B cell (primary cell): ENCODE data around the gene WDR19. TPM values are rescaled to one million over a fixed set of nuclear protein-coding genes. Genes with fewer than 3 reads are reported as not detected.

Experiments
- ATAC-seq: fragments of 200-7000 bp; cut with Tn5 transposase; one replicate; pipeline ENCODE4 v1.10.0; 2021; ENCODE audit warnings: low read depth, mild to moderate bottlenecking, moderate number of reproducible peaks, moderate library complexity
- CTCF ChIA-PET: fragments of 350-600 bp; sonication (Branson Sonifier 250); formaldehyde crosslinking; loops from one replicate; lab custom pipeline; 2021; ENCODE audit warnings: antibody characterized with exemption, inconsistent platforms; lab: Charles Lee
- POLR2A ChIA-PET: fragments of 350-600 bp; sonication (Branson Sonifier 250); formaldehyde crosslinking; loops from one replicate; lab custom pipeline; 2021; ENCODE audit warnings: antibody characterized with exemption; lab: Charles Lee
- DNase-seq: peaks from one replicate; pipeline ENCODE4 v3.0.0; 2013
- H2AFZ ChIP-seq: 2 replicates; pipeline ENCODE4 v1.6.1; 2012; ENCODE audit warnings: mild to moderate bottlenecking, low read depth, low read length; ENCODE audit not compliant: insufficient read depth, poor library complexity, severe bottlenecking
- H3K27ac ChIP-seq, 2 donors: 1 replicate in 1 of 2; 2 replicates in 1 of 2; pipeline ENCODE4 v1.5.1; 2012 to 2013; ENCODE audit warnings: low read length in 2 of 2, mild to moderate bottlenecking in 2 of 2, moderate library complexity in 1 of 2
- H3K27me3 ChIP-seq, 4 experiments: fragments of 200-600 bp in 1 of 4; sonication (generic) in 1 of 4; replicated peaks in 1 of 4; 1 replicate in 2 of 4; 2 replicates in 2 of 4; pipeline versions ENCODE4 v1.6.1 to v1.7.0; 2013 to 2016; ENCODE audit warnings: low read length in 3 of 4, mild to moderate bottlenecking in 2 of 4, mixed read lengths in 1 of 4, moderate library complexity in 1 of 4; ENCODE audit not compliant: insufficient read depth in 4 of 4, control insufficient read depth in 3 of 4; ENCODE audit errors: control extremely low read depth in 1 of 4
- H3K36me3 ChIP-seq, 2 experiments: replicated peaks in 1 of 2; 1 replicate in 1 of 2; 2 replicates in 1 of 2; pipeline versions ENCODE4 v1.6.1 to v1.7.1; 2013; ENCODE audit warnings: low read length in 1 of 2; ENCODE audit not compliant: insufficient read depth in 2 of 2, control insufficient read depth in 1 of 2; ENCODE audit errors: control extremely low read depth in 1 of 2, extremely low read depth in 1 of 2
- H3K4me1 ChIP-seq, 2 donors: fragments of 200-600 bp in 1 of 2; sonication (generic) in 1 of 2; 1 replicate in 1 of 2; 2 replicates in 1 of 2; pipeline versions ENCODE4 v1.5.1 to v1.6.1; 2013 to 2017; ENCODE audit warnings: low read length in 2 of 2; ENCODE audit not compliant: control insufficient read depth in 2 of 2, insufficient read depth in 2 of 2
- H3K4me2 ChIP-seq: replicated peaks from 2 replicates; pipeline ENCODE3; 2012; ENCODE audit warnings: mild to moderate bottlenecking, low read depth, low read length; ENCODE audit not compliant: poor library complexity, severe bottlenecking
- H3K4me3 ChIP-seq, 5 experiments: fragments of 200-600 bp in 1 of 5; sonication (generic) in 1 of 5; 1 replicate in 3 of 5; 2 replicates in 2 of 5; pipeline versions ENCODE4 v1.5.1 to v1.7.0; 2011 to 2016; ENCODE audit warnings: low read length in 4 of 5, mild to moderate bottlenecking in 4 of 5, low read depth in 2 of 5, control low read depth in 1 of 5, moderate library complexity in 1 of 5; ENCODE audit not compliant: insufficient read depth in 1 of 5; ENCODE audit errors: control extremely low read depth in 1 of 5, extremely low read depth in 1 of 5
- H3K79me2 ChIP-seq: fragments of 200-600 bp; sonication (generic); one replicate; pipeline ENCODE4 v1.6.0; 2016; ENCODE audit warnings: low read length; ENCODE audit not compliant: control insufficient read depth, insufficient read depth
- H3K9ac ChIP-seq: fragments of 200-600 bp; sonication (generic); 2 replicates; pipeline ENCODE4 v1.6.1; 2017; ENCODE audit warnings: mild to moderate bottlenecking, low read length, moderate library complexity
- H3K9me3 ChIP-seq, 3 donors: one replicate each; pipeline versions ENCODE4 v1.6.1 to v1.7.1; 2013; ENCODE audit warnings: low read length in 2 of 3; ENCODE audit not compliant: control insufficient read depth in 2 of 3, insufficient read depth in 1 of 3; ENCODE audit errors: control extremely low read depth in 1 of 3
- H4K20me1 ChIP-seq: 2 replicates; pipeline ENCODE4 v1.6.0; 2012; ENCODE audit warnings: mild to moderate bottlenecking, low read length; ENCODE audit not compliant: insufficient read depth, control insufficient read depth, poor library complexity, severe bottlenecking
- H3K27ac Mint-ChIP-seq: one replicate; pipeline ENCODE4 v1.8.0; 2021; ENCODE audit warnings: mixed read lengths
- H3K27me3 Mint-ChIP-seq: one replicate; pipeline ENCODE4 v1.8.0; 2021; ENCODE audit warnings: mixed read lengths
- H3K4me1 Mint-ChIP-seq: one replicate; pipeline ENCODE4 v1.8.0; 2021; ENCODE audit warnings: mixed read lengths
- H3K4me3 Mint-ChIP-seq: one replicate; pipeline ENCODE4 v1.8.0; 2021; ENCODE audit warnings: mixed read lengths
- H3K9me3 Mint-ChIP-seq: one replicate; pipeline ENCODE4 v1.8.0; 2022; ENCODE audit warnings: mixed read lengths; ENCODE audit not compliant: insufficient read depth
- CTCF ChIP-seq: fragments of 200-600 bp; IDR thresholded peaks from one replicate; pipeline ENCODE4 v1.8.0; 2022; ENCODE audit warnings: antibody characterized with exemption, mild to moderate bottlenecking
- EZH2 ChIP-seq: IDR thresholded peaks from 2 replicates; pipeline ENCODE4 v1.6.1; 2012; ENCODE audit warnings: borderline replicate concordance, low read depth, mild to moderate bottlenecking, moderate library complexity, low read length; ENCODE audit not compliant: insufficient read depth, poor library complexity, severe bottlenecking
- WGBS: methylation state at CpG from one replicate; pipeline ENCODE4 v1.1.5; 2013; ENCODE audit warnings: missing lambda C conversion rate; ENCODE audit not compliant: insufficient coverage; 5-methylcytosine and 5-hydroxymethylcytosine counted together
- intact Hi-C: fragments of 100-400 bp; cut with micrococcal nuclease; formaldehyde crosslinking; loops from one replicate; pipeline ENCODE4 v1.10.0; 2022
- polyA plus RNA-seq: library from polyadenylated mRNA; depleted of rRNA; stranded (reverse); fragments of >200 nt; gene quantifications from 2 replicates; pipeline ENCODE4 v1.2.3, GENCODE V29; 2012
- total RNA-seq, 2 donors: library from RNA; stranded (reverse); fragments of 120-200 nt in 1 of 2; gene quantifications; 1 replicate in 1 of 2; 2 replicates in 1 of 2; pipeline versions ENCODE4 v1.2.3 to v1.2.4, GENCODE V29; 2013 to 2022

WDR19 gene
- total and polyA plus RNA-seq, 2 donors (not counting 1 experiment from before 2014, with no cell fraction given) = 35.1 to 79.8 TPM

GRCh38 chr4:39170301-39170700, 12.0 kb upstream of the WDR19 start:
- WGBS = 98% methylated on average over 9 of the region's 12 CpGs
- POLR2A ChIA-PET = no interaction called here

GRCh38 chr4:39178706-39179105, 3.6 kb upstream of the WDR19 start:
- Histone ChIP-seq H3K9me3 (no peaks in the 10 kb centered on the region), H3K27ac (no peak overlapping the region), H3K9ac (no peak overlapping the region), H3K36me3 (no peaks in the 10 kb centered on the region), H3K79me2 (no peaks in the 10 kb centered on the region), H3K4me2 (no peak overlapping the region), H3K4me3 (no peak overlapping the region), H3K4me1 (peaks cover 12 to 16% of the 10 kb centered on the region in 2 donors), H3K27me3 (no peaks in the 10 kb centered on the region), H2AFZ (no peak overlapping the region), H4K20me1 (no peaks in the 10 kb centered on the region)
- H3K4me3 Mint-ChIP-seq = no peak overlapping the region
- H3K27ac Mint-ChIP-seq = no peak overlapping the region
- intact Hi-C loops = no loop called here
- TF ChIP-seq CTCF (no peak), EZH2 (no peak)
- no peaks in the 10 kb centered on the region for H3K9me3 Mint-ChIP-seq
- H3K27me3 Mint-ChIP-seq = no peaks in the 10 kb centered on the region
- ChIA-PET POLR2A (no interaction called here), CTCF (interaction anchor here (1.5 to 2.3 kb wide), 3 partner anchors 12 to 276 kb away, joined by 4 to 11 read pairs (median 7); no protein-coding TSS in a partner anchor)
- ATAC-seq (no peak), DNase-seq (no peak)
- peaks cover 8% of the 10 kb centered on the region for H3K4me1 Mint-ChIP-seq

More at GRCh38 chr4:39170301-39170700, 12.0 kb upstream of the WDR19 start:
- Mint-ChIP-seq H3K4me3 (no peak overlapping the region), H3K9me3 (no peaks in the 10 kb centered on the region), H3K27ac (no peak overlapping the region), H3K4me1 (peaks cover 45% of the 10 kb centered on the region), H3K27me3 (no peaks in the 10 kb centered on the region)
- no peaks in the 10 kb centered on the region for H3K79me2 ChIP-seq
- intact Hi-C loops = no loop called here
- no peak for DNase-seq
- H3K27me3 ChIP-seq = no peaks in the 10 kb centered on the region
- no peak for ATAC-seq
- H3K4me2 ChIP-seq = no peak overlapping the region
- peaks cover 29 to 34% of the 10 kb centered on the region in 2 donors for H3K4me1 ChIP-seq
- no peaks in the 10 kb centered on the region for H4K20me1 ChIP-seq
- no peak for TF ChIP-seq EZH2
- TF ChIP-seq CTCF = no peak
- H2AFZ ChIP-seq = no peak overlapping the region
- H3K36me3 ChIP-seq = no peaks in the 10 kb centered on the region
- no peak overlapping the region for H3K27ac ChIP-seq
- H3K4me3 ChIP-seq = no peak overlapping the region
- CTCF ChIA-PET = interaction anchor here (1.6 kb wide), 1 partner anchor 12 kb away, joined by 4 read pairs; the partner anchor contains the start of gene WDR19
- peaks cover 0 to 4% (median 0%) of the 10 kb centered on the region in 3 donors for H3K9me3 ChIP-seq
- H3K9ac ChIP-seq = no peak overlapping the region
